Caco-2 (cell line): ENCODE results near the gene USP9X. TPM values are rescaled to one million over a fixed set of nuclear protein-coding genes. Genes with fewer than 3 reads are reported as not detected.
"Not testable (repeated sequence)": the region's sequence is repeated elsewhere in the genome, so short reads cannot be mapped to it uniquely, and the experiment has no call there.

Experiments used
- BruUV-seq: library from RNA; stranded (reverse); fragments of 400-500 nt; replicated peaks from 2 replicates; lab custom pipeline; 2021; lab: Mats Ljungman, UMichigan
- CTCF ChIA-PET: fragments of 300-600 bp; sonication (Branson Sonifier 250); formaldehyde crosslinking; loops from one replicate; lab custom pipeline; 2022; ENCODE audit warnings: antibody characterized with exemption; lab: Charles Lee
- POLR2A ChIA-PET: fragments of 300-600 bp; sonication (Branson Sonifier 250); formaldehyde crosslinking; loops from one replicate; lab custom pipeline; 2022; ENCODE audit warnings: antibody characterized with exemption; lab: Charles Lee
- DNase-seq, 2 experiments: peaks; one replicate each; pipeline versions ENCODE4 v3.0.0 to v3.0.0-alpha.2; 2020 to 2022
- H3K27me3 ChIP-seq: replicated peaks from 2 replicates; pipeline ENCODE4 v1.6.0; 2011; ENCODE audit warnings: low read length; ENCODE audit not compliant: control insufficient read depth, insufficient read depth
- H3K36me3 ChIP-seq: 2 replicates; pipeline ENCODE4 v1.5.1; 2011; ENCODE audit warnings: low read length; ENCODE audit not compliant: control insufficient read depth, insufficient read depth
- H3K4me1 ChIP-seq: fragments of 250-450 bp; sonication (Bioruptor Pico); 2 replicates; pipeline ENCODE4 v1.5.1; 2020; ENCODE audit warnings: mild to moderate bottlenecking
- H3K4me3 ChIP-seq: 2 replicates; pipeline ENCODE4 v1.5.1; 2011; ENCODE audit warnings: low read depth, mild to moderate bottlenecking, control low read depth, low read length
- H3K9me3 ChIP-seq: fragments of 250-450 bp; sonication (Bioruptor Pico); 2 replicates; pipeline ENCODE4 v1.5.1; 2020; ENCODE audit warnings: mild to moderate bottlenecking, moderate library complexity
- H3K27ac Mint-ChIP-seq: one replicate; pipeline ENCODE4 v1.8.0; 2022; ENCODE audit warnings: mixed read lengths; ENCODE audit not compliant: unreplicated experiment
- H3K27me3 Mint-ChIP-seq: one replicate; pipeline ENCODE4 v1.8.0; 2022; ENCODE audit warnings: mixed read lengths; ENCODE audit not compliant: insufficient read depth, unreplicated experiment
- H3K36me3 Mint-ChIP-seq: one replicate; pipeline ENCODE4 v1.8.0; 2022; ENCODE audit warnings: mild to moderate bottlenecking, mixed read lengths; ENCODE audit not compliant: insufficient read depth, unreplicated experiment
- H3K4me1 Mint-ChIP-seq: one replicate; pipeline ENCODE4 v1.8.0; 2022; ENCODE audit warnings: low read depth, mixed read lengths; ENCODE audit not compliant: unreplicated experiment
- H3K4me3 Mint-ChIP-seq: one replicate; pipeline ENCODE4 v1.8.0; 2022; ENCODE audit warnings: mild to moderate bottlenecking, moderate library complexity, mixed read lengths; ENCODE audit not compliant: unreplicated experiment
- H3K9me3 Mint-ChIP-seq: one replicate; pipeline ENCODE4 v1.8.0; 2022; ENCODE audit warnings: mixed read lengths; ENCODE audit not compliant: unreplicated experiment
- intact Hi-C: fragments of 100-400 bp; cut with micrococcal nuclease; formaldehyde crosslinking; loops from one replicate; pipeline ENCODE4 v1.10.0; 2022; ENCODE audit not compliant: unreplicated experiment
- total RNA-seq: library from RNA; stranded (reverse); gene quantifications from 2 replicates; pipeline ENCODE4 v1.2.3, GENCODE V29; 2022
- TF ChIP-seq, protein P1 (sequence below), 2 experiments: fragments of 200-600 bp in 1 of 2; IDR thresholded peaks; 1 replicate in 1 of 2; 2 replicates in 1 of 2; pipeline versions ENCODE4 v1.5.1 to v1.8.0; 2011 to 2022; ENCODE audit warnings: antibody characterized with exemption in 1 of 2, control low read depth in 1 of 2, inconsistent platforms in 1 of 2, low read depth in 1 of 2, low read length in 1 of 2, mild to moderate bottlenecking in 1 of 2, moderate library complexity in 1 of 2; ENCODE audit not compliant: insufficient read depth in 1 of 2, severe bottlenecking in 1 of 2, unreplicated experiment in 1 of 2

The USP9X gene
- total RNA-seq, 1 experiment from 2014 or later = 73.7 TPM

DNA sequence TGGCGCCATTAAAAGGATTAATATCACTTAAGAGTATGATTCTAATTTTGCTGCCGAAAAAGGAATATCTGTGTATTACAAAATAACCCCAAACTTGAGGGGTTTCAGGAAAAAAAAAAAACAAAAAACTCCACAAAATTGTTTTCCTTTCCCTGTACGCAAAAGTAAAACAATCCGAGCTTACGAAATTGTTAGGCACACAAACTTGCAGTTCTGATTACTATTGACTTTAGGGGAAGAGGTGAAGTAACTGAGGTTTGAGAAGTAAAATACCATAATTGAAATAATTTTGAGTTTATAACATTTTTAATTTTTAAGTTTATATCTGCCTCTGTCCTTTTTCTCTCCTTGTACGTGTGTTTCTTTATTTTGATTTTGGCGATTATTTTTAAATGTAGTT lies 64.8 kb downstream of the USP9X start:
- H3K4me1 ChIP-seq = no peaks in the 10 kb centered on the region
- Mint-ChIP-seq H3K4me3 (no peak overlapping the region), H3K4me1 (peaks cover 5% of the 10 kb centered on the region), H3K9me3 (no peaks in the 10 kb centered on the region), H3K27ac (no peak overlapping the region), H3K27me3 (no peaks in the 10 kb centered on the region), H3K36me3 (peaks cover 46% of the 10 kb centered on the region)
- no TSS peak for BruUV-seq
- POLR2A ChIA-PET = no interaction called here
- H3K4me3 ChIP-seq = no peak overlapping the region
- intact Hi-C loops = no loop called here
- CTCF ChIA-PET = no interaction called here
- TF ChIP-seq, protein P1, sequence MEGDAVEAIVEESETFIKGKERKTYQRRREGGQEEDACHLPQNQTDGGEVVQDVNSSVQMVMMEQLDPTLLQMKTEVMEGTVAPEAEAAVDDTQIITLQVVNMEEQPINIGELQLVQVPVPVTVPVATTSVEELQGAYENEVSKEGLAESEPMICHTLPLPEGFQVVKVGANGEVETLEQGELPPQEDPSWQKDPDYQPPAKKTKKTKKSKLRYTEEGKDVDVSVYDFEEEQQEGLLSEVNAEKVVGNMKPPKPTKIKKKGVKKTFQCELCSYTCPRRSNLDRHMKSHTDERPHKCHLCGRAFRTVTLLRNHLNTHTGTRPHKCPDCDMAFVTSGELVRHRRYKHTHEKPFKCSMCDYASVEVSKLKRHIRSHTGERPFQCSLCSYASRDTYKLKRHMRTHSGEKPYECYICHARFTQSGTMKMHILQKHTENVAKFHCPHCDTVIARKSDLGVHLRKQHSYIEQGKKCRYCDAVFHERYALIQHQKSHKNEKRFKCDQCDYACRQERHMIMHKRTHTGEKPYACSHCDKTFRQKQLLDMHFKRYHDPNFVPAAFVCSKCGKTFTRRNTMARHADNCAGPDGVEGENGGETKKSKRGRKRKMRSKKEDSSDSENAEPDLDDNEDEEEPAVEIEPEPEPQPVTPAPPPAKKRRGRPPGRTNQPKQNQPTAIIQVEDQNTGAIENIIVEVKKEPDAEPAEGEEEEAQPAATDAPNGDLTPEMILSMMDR (IDR thresholded peaks at IDR 0.05; ENCODE audit: insufficient read depth in 1 of 2, low read depth in 1 of 2, low read length in 1 of 2, severe bottlenecking in 1 of 2, unreplicated experiment in 1 of 2) = no peak
- H3K9me3 ChIP-seq = no peaks in the 10 kb centered on the region
- no peaks in the 10 kb centered on the region for H3K27me3 ChIP-seq
- H3K36me3 ChIP-seq = no peaks in the 10 kb centered on the region; the same call in 1 of the 2 replicates
- DNase-seq = no peak

DNA sequence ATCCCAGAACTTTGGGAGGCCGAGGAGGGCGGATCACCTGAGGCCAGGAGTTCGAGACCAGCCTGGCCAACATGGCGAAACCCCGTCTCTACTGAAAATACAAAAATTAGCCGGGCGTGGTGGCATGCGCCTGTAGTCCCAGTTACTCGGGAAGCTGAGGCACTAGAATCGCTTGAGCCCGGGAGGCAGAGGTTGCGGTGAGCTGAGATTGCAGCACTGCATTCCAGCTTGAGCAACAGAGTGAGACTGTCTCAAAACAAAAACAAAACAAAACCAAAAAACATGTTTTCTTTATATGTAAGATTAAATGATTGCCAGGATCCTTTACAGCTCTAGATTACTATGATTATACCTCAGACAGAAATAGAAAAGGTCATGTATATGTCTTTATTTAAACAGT lies 66.5 kb downstream of the USP9X start:
- POLR2A ChIA-PET, H3K4me3 ChIP-seq, H3K36me3 ChIP-seq, H3K9me3 Mint-ChIP-seq, intact Hi-C loops, H3K27me3 Mint-ChIP-seq, BruUV-seq, DNase-seq, H3K4me3 Mint-ChIP-seq, CTCF ChIA-PET, H3K27ac Mint-ChIP-seq, H3K27me3 ChIP-seq, H3K9me3 ChIP-seq, H3K4me1 ChIP-seq, H3K4me1 Mint-ChIP-seq: not testable (repeated sequence)
- H3K36me3 Mint-ChIP-seq = peaks cover 44% of the 10 kb centered on the region

DNA sequence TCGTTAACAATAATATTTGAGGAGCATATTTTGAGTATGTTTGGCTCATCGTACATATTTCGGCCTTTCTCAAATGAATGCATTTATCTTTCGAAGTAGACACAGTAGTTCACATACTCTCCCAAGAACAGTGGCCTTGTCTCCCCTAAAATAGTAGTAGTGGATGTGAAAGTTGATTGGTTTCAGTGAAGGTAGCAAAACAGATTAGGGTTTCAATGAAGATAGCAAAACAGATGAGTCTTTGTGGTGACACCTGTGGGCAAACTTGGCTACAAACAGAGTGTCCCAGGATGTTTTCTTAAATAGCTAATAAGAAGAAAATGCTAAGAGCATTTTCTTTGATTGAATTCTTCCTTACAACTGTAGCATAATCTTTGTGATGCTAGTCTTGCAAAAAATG lies 67.0 kb downstream of the USP9X start:
- H3K4me1 Mint-ChIP-seq = peaks cover 5% of the 10 kb centered on the region
- peaks cover 45% of the 10 kb centered on the region for H3K36me3 Mint-ChIP-seq
- no peak overlapping the region for H3K4me3 ChIP-seq
- H3K9me3 ChIP-seq = no peaks in the 10 kb centered on the region
- TF ChIP-seq, protein P1 (IDR thresholded peaks at IDR 0.05; ENCODE audit: insufficient read depth in 1 of 2, low read depth in 1 of 2, low read length in 1 of 2, severe bottlenecking in 1 of 2, unreplicated experiment in 1 of 2) = no peak
- POLR2A ChIA-PET = no interaction called here
- H3K9me3 Mint-ChIP-seq = no peaks in the 10 kb centered on the region
- CTCF ChIA-PET = no interaction called here
- no peaks in the 10 kb centered on the region for H3K27me3 ChIP-seq
- DNase-seq = no peak
- no TSS peak for BruUV-seq
- no peaks in the 10 kb centered on the region; the same call in 1 of the 2 replicates for H3K36me3 ChIP-seq
- no peak overlapping the region for H3K27ac Mint-ChIP-seq
- H3K4me1 ChIP-seq = no peaks in the 10 kb centered on the region
- intact Hi-C loops = no loop called here
- H3K27me3 Mint-ChIP-seq = no peaks in the 10 kb centered on the region
- H3K4me3 Mint-ChIP-seq = no peak overlapping the region

DNA sequence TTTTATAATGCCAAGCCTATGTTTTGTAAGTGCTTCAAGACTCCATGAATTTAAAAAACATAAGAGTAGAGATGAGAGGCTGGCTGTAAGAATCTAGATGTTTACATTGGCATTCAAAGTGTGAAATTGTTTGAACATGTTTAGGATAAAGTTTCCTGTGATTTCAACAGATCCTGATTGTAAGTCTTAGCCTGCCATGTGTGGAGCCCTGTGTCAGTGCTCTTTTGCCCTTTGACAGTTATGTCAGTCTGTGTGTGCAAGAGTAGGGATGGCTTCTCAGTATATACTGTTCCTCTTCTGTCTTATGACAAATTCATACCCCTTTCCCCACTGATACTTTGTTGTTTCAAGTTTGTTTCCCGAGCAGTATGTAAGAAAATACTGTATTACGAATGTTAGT lies 68.2 kb downstream of the USP9X start:
- TF ChIP-seq, protein P1 (IDR thresholded peaks at IDR 0.05; ENCODE audit: insufficient read depth in 1 of 2, low read depth in 1 of 2, low read length in 1 of 2, severe bottlenecking in 1 of 2, unreplicated experiment in 1 of 2) = no peak
- DNase-seq = no peak
- no TSS peak for BruUV-seq
- POLR2A ChIA-PET = no interaction called here
- Mint-ChIP-seq H3K4me1 (peaks cover 3% of the 10 kb centered on the region), H3K36me3 (peaks cover 49% of the 10 kb centered on the region), H3K27me3 (no peaks in the 10 kb centered on the region), H3K4me3 (no peak overlapping the region), H3K27ac (no peak overlapping the region), H3K9me3 (no peaks in the 10 kb centered on the region)
- no peaks in the 10 kb centered on the region for H3K27me3 ChIP-seq
- no peaks in the 10 kb centered on the region; the same call in 1 of the 2 replicates for H3K36me3 ChIP-seq
- intact Hi-C loops = no loop called here
- H3K4me1 ChIP-seq = no peaks in the 10 kb centered on the region
- no peaks in the 10 kb centered on the region for H3K9me3 ChIP-seq
- no peak overlapping the region for H3K4me3 ChIP-seq
- CTCF ChIA-PET = no interaction called here
